ENCODE data around the gene DNM1L. TPM values are rescaled to one million over a fixed set of nuclear protein-coding genes. Genes with fewer than 3 reads are reported as not detected.

The DNM1L gene
- total and polyA plus RNA-seq, 8 donors, result 44.1 to 128 (median 113) TPM

GRCh38 chr12:32770141-32770540, 91.0 kb downstream of the DNM1L start:
- no peak for TF ChIP-seq CTCF (IDR thresholded peaks at IDR 0.05)
- DNase-seq, result no peak
- no peaks in the 10 kb centered on the region for H3K9me3 ChIP-seq

GRCh38 chr12:32773691-32774090, 94.6 kb downstream of the DNM1L start:
- TF ChIP-seq CTCF (IDR thresholded peaks at IDR 0.05), result no peak
- H3K36me3 ChIP-seq, result no peaks in the 10 kb centered on the region
- DNase-seq, result no peak
- no peak overlapping the region for H3K4me3 ChIP-seq
- H3K9me3 ChIP-seq, result no peaks in the 10 kb centered on the region
- peaks cover 0 to 46% of the 10 kb centered on the region in 2 donors for H3K27me3 ChIP-seq
- H3K4me1 ChIP-seq, result no peaks in the 10 kb centered on the region
- intact Hi-C loops (cut with DNase I), result no loop called here
- H3K27ac ChIP-seq, result no peak overlapping the region
- no peak for ATAC-seq

More at GRCh38 chr12:32770141-32770540, 91.0 kb downstream of the DNM1L start:
- intact Hi-C loops (cut with DNase I), result no loop called here
- Histone ChIP-seq H3K4me3 (no peak overlapping the region), H3K27me3 (peaks cover 0 to 31% of the 10 kb centered on the region in 2 donors), H3K36me3 (no peaks in the 10 kb centered on the region), H3K4me1 (no peaks in the 10 kb centered on the region), H3K27ac (no peak overlapping the region)
- no peak for ATAC-seq

GRCh38 chr12:32776258-32776657, 97.2 kb downstream of the DNM1L start:
- DNase-seq, result no peak
- no peak for TF ChIP-seq CTCF (IDR thresholded peaks at IDR 0.05)

GRCh38 chr12:32777159-32777558, 98.1 kb downstream of the DNM1L start:
- DNase-seq, result no peak
- H3K4me3 ChIP-seq, result no peak overlapping the region
- no peaks in the 10 kb centered on the region for H3K9me3 ChIP-seq
- no peak for ATAC-seq
- intact Hi-C loops (cut with DNase I), result no loop called here
- H3K4me1 ChIP-seq, result no peaks in the 10 kb centered on the region
- H3K27me3 ChIP-seq, result peaks cover 0 to 51% of the 10 kb centered on the region in 2 donors
- no peaks in the 10 kb centered on the region for H3K36me3 ChIP-seq
- no peak for TF ChIP-seq CTCF (IDR thresholded peaks at IDR 0.05)
- H3K27ac ChIP-seq, result no peak overlapping the region

More at GRCh38 chr12:32776258-32776657, 97.2 kb downstream of the DNM1L start:
- H3K27me3 ChIP-seq, result peaks cover 0 to 49% of the 10 kb centered on the region in 2 donors
- no peak for ATAC-seq
- no peaks in the 10 kb centered on the region for H3K9me3 ChIP-seq
- no peaks in the 10 kb centered on the region for H3K4me1 ChIP-seq
- intact Hi-C loops (cut with DNase I), result no loop called here
- H3K36me3 ChIP-seq, result no peaks in the 10 kb centered on the region
- no peak overlapping the region for H3K27ac ChIP-seq
- H3K4me3 ChIP-seq, result no peak overlapping the region

GRCh38 chr12:32777691-32778175, 98.6 kb downstream of the DNM1L start:
- no peak overlapping the region for H3K4me3 ChIP-seq
- no peaks in the 10 kb centered on the region for H3K36me3 ChIP-seq
- peaks cover 0 to 54% of the 10 kb centered on the region in 2 donors for H3K27me3 ChIP-seq
- ATAC-seq (no peak), DNase-seq (no peak)
- H3K9me3 ChIP-seq, result no peaks in the 10 kb centered on the region
- intact Hi-C loops (cut with DNase I), result no loop called here
- no peaks in the 10 kb centered on the region for H3K4me1 ChIP-seq
- no peak for TF ChIP-seq CTCF (IDR thresholded peaks at IDR 0.05)
- H3K27ac ChIP-seq, result no peak overlapping the region

All from left lung (tissue), 10 donors.